ENCODE measurements around the gene PRKD1.
"Not testable (repeated sequence)": the region's sequence is repeated elsewhere in the genome, so short reads cannot be mapped to it uniquely, and the experiment has no call there.

PRKD1 gene

DNA sequence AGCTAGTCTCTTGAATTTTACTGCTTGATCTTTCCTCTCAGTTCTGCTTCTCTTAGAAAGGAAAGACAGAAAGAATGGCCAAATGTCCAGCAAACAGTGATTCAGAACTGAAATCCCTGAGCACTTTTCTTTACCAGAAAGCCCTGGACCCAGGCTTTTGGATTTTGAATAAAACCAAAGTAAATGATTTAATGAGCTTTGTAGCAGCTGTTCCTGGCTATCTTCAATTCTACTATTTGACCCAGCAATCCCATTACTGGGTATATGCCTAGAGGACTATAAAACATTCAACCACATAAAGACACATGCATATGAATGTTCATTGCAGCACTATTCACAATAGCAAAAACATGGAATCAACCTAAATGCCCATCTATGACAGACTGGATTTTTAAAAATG lies 187.2 kb downstream of the PRKD1 start:
- DNase-seq (ENCODE audit: low read depth), result no peak

DNA sequence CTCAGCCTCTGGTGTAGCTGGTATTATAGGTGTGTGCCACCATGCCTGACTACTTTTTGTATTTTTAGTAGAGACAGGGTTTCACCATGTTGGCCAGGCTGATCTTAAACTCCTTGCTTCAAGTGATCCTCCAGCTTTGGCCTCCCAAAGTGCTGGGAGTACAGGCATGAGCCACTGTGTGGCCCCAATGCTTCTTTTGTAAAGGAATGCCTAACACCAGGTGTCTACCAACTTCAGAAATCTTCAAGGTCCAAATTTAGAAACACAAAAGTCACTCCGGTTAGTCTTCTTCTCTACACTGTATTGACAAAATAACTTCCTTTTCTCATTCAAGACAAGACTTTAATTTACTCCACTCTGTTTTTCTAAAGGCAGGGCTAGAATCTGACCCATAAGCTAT lies 188.7 kb downstream of the PRKD1 start:
- DNase-seq (ENCODE audit: low read depth), result no peak

GRCh38 chr14:29738056-29738455 lies 189.6 kb downstream of the PRKD1 start:
- DNase-seq (ENCODE audit: low read depth), result no peak

DNA sequence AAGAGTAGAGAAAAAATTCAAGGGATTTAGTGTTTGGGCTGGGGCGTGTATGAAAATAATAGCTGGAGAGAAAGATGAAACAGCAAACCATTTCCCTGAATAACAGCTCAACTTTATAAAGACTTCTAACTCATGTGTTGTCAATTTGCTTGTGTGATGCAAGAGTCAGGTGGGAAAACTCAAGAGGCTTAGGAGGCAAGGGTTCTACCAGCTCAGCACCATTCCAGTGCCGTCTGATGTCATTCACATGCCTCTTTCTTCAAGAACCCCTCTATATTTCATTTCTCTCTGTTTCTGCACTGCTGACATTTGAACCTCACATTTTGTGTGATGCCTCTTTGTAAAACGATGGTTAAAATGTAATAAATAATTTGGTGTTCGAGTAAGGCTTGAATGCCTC lies 192.2 kb downstream of the PRKD1 start:
- DNase-seq (ENCODE audit: low read depth), result no peak

DNA sequence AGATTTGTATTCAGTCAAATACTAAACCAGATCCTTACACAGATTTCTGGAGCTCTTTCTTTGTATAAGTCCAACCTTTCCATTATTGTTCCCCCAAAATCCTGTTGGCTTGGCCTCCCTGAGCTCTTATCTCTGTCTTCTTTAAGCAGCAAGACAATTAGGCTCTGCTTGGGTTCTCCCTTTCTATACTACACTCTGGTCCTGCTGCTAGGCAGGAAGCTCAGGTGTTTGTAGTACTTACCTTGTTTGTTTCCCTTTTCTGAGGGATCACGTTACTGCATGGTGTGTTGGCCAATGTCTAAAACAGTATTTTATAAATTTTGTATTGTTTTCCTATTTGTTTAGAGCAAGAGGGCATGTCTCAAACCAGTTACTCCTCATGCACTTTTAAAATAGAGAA lies 192.9 kb downstream of the PRKD1 start:
- no peak for DNase-seq (ENCODE audit: low read depth)

GRCh38 chr14:29726560-29727331 lies 200.9 kb downstream of the PRKD1 start:
- not testable (repeated sequence) for DNase-seq (ENCODE audit: low read depth)

DNA sequence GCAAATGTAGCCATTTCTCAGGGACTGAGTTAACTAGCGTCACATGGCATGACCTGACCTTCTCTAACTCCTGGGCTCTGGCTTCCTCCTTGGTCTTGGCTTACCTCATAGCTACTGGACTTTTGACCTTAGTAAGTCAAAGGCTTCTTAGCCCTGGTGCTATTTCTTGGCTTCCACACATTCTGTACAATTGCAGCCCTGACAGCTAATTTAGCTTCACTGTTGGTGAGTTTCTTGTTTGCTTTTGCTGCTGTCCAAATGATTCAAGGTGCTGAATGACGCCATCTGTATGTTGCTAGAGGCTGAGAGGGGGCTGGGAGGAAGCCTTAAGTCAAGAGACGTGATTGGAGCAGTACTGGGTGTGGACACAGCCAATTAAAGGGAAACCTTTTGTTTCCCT lies 202.7 kb downstream of the PRKD1 start:
- DNase-seq (ENCODE audit: low read depth), result no peak

DNA sequence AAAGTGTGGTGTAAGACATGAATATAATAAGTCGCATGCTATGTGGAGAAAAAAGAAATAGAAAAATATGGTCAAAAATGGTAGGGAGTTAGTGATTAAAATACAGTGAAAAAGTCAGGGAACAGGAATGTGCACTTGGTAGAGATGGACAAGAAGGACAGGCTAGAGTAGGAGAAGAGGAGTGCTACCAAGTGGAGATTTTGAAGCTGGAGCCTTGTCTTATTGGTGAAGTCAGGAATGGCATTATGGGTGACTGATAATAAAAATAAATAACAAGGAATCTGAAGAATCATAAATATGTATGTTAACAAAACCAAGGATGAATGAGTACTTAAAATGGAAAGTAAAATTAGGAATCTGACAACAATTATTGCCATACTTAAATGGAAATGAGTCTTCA lies 204.8 kb downstream of the PRKD1 start:
- DNase-seq (ENCODE audit: low read depth), result no peak

DNA sequence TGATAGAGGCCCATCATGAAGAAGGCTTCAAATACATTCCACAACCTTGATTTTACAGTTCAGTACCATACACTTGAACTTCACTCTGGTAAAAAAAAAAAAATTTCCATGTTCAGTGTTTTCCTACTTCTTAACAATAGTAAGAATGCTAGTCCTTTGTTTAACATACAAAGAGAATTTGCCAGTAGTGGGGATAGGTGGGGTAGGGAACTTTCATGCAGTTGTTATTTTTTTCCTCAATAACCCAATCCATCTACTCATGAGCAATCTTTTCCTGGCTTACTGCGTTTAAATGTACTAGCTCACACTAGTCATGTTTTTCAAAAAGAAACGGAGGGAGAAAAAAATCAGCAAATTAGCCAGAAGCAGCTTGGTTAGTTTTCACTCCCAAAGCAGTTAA lies 206.1 kb downstream of the PRKD1 start:
- no peak for DNase-seq (ENCODE audit: low read depth)

DNA sequence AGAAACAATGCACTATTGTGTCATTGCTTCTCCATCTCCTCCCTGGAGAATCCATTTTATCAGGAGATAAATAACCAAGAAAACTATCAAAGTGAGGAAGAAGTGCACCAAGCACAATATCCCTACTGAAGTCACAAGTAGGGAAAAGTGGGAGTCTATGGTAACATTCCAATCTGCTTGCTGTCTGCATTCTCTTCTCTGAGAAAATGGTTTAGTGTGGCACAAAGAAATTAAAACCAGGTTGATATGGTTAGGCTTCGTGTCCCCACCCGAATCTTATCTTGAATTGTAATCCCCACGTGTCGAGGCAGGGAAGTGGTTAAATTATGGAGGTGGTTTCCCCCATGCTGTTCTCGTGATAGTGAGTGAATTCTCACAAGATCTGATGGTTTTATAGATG lies 209.7 kb downstream of the PRKD1 start:
- DNase-seq (ENCODE audit: low read depth), result no peak

GRCh38 chr14:29716150-29716549 lies 211.5 kb downstream of the PRKD1 start:
- no peak for DNase-seq (ENCODE audit: low read depth)

GRCh38 chr14:29712601-29713000 lies 215.0 kb downstream of the PRKD1 start:
- DNase-seq (ENCODE audit: low read depth), result no peak

- DNase-seq (ENCODE audit: low read depth), result no peak
Measured at GRCh38 chr14:29710015-29710414, 217.6 kb downstream of the PRKD1 start.

DNA sequence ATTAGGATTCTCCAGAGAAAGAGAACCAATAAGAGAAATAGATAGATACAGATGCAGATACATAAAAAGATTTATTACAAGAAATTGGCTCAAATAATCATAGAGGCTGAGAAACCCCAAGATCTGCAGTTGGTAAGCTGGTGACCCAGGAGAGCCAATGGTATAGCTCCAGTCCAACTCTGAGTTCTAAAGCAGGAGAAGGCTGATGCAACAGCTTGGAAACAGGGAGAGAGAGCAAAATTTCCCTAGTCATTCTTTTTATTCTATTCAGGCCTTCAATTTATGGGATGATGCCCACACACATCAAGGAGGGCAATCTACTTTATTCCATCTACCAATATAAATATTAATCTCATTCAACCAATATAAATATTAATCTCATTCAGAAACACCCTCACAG lies 218.2 kb downstream of the PRKD1 start:
- DNase-seq (ENCODE audit: low read depth), result no peak

- DNase-seq (ENCODE audit: low read depth), result no peak
Measured at GRCh38 chr14:29706700-29707099, 220.9 kb downstream of the PRKD1 start.

- DNase-seq (ENCODE audit: low read depth), result no peak
Measured at GRCh38 chr14:29705801-29706200, 221.8 kb downstream of the PRKD1 start.

GRCh38 chr14:29689597-29689996 lies 238.1 kb downstream of the PRKD1 start:
- DNase-seq (ENCODE audit: low read depth), result not testable (repeated sequence)

- no peak for DNase-seq (ENCODE audit: low read depth)
Measured at GRCh38 chr14:29687866-29688265, 239.8 kb downstream of the PRKD1 start.

GRCh38 chr14:29687071-29687765 lies 240.4 kb downstream of the PRKD1 start:
- no peak for DNase-seq (ENCODE audit: low read depth)

GRCh38 chr14:29684926-29685325 lies 242.7 kb downstream of the PRKD1 start:
- no peak for DNase-seq (ENCODE audit: low read depth)

DNA sequence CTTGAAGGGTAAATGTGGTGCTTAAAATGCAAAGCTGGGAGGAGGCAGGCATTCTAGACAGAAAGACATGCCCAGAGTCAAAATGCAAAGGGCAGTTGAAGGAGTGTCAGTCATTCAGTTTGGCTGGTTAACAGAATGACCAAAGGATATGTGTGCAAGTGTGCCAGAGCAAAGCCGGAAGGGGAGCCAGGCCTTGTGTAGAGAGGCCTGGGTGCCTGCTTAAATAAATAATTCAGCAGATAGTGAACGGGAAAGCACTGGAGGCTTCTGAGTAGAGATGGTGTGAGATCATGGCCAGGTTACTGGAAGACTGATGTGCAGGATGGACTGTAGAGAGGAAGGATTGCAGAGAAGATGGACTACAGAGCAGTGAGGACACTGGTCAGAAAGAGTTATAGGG lies 244.9 kb downstream of the PRKD1 start:
- no peak for DNase-seq (ENCODE audit: low read depth)

DNA sequence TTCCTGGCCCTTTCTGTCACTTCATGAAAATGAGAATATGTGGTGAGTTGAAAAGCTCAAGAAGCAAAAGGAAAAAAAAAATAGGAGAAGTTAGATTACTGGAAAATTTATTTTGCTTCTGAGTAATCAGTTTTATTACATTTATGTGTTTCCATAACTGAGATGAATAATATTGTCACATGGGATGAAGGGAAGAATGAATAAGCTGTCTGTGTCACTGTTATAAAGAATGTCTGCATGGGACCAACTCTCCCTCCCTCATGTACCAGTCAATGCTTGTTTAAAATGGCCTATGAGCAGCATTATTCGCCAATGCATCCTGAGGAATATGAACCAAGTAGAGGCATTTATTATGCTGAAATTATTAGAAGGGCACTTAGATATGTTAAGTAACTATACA lies 246.3 kb downstream of the PRKD1 start:
- DNase-seq (ENCODE audit: low read depth), result no peak

DNA sequence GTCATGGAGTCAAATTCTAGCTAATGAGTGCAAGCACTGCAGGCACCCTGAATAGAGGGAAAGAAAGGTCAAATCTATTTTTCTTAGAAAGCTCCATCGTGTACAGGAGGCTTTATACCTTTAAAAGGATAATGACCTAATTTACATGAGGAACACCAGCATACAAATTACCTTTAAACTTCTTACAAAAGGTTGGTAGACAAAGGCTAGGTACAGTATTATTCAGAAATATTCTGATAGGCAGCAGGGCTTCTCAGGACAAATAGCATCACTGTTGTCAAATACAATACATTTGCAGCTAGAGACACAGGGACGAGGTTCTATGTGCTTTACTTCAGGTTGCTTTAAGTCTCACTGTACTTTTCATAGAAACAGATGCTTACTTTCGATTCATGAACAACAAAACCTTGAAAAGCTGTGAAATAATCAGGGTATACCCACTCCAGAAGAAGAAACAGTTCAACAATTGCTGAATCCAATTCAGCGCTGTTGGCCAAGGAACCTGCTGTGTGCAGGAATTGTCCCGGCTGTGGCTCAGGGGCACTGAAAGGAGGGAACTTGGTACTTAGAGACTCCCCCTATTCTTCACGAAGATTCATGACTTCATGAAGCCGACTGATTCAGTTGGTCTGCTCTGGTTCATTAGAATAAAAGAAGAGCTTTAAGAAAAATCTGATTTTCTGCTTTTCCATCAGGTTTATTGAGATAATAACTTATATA lies 252.9 kb downstream of the PRKD1 start:
- DNase-seq (ENCODE audit: low read depth), result no peak
